Esophagus squamous epithelium (tissue), 5 donors: ENCODE results near the gene GPR75. TPM values are rescaled to one million over a fixed set of nuclear protein-coding genes. Genes with fewer than 3 reads are reported as not detected.

ENCODE experiments used
- DNase-seq: peaks from one replicate; lab custom pipeline; 2025; lab: John Stamatoyannopoulos, UW
- H3K27ac ChIP-seq, 4 donors: fragments of 200-600 bp; sonication (generic); one replicate each; pipeline ENCODE4 v1.5.1; 2016 to 2019; ENCODE audit warnings: mild to moderate bottlenecking in 1 of 4
- H3K27me3 ChIP-seq, 4 donors: fragments of 200-600 bp; sonication (generic); 1 replicate in 3 of 4; 2 replicates in 1 of 4; pipeline versions ENCODE4 v1.5.1 to v1.6.0; 2017 to 2021; ENCODE audit warnings: antibody characterized with exemption in 1 of 4
- H3K36me3 ChIP-seq, 3 donors: fragments of 200-600 bp; sonication (generic); one replicate each; pipeline ENCODE4 v1.5.1; 2016 to 2019
- H3K4me1 ChIP-seq, 3 donors: fragments of 200-600 bp; sonication (generic); one replicate each; pipeline ENCODE4 v1.5.1; 2017 to 2019
- H3K4me3 ChIP-seq, 4 donors: fragments of 200-600 bp; sonication (generic); 1 replicate in 3 of 4; 2 replicates in 1 of 4; pipeline ENCODE4 v1.5.1; 2016 to 2019; ENCODE audit warnings: mild to moderate bottlenecking in 2 of 4, moderate library complexity in 1 of 4
- H3K9me3 ChIP-seq, 3 donors: fragments of 200-600 bp; sonication (generic); one replicate each; pipeline ENCODE4 v1.5.1; 2016 to 2019
- CTCF ChIP-seq, 6 experiments: fragments of 450-650 bp in 4 of 6; fragments of 200-600 bp in 2 of 6; sonication (generic) in 2 of 6; IDR thresholded peaks; one replicate each; pipeline ENCODE4 v1.5.1; 2016 to 2019; ENCODE audit warnings: antibody characterized with exemption in 6 of 6, mild to moderate bottlenecking in 4 of 6, moderate library complexity in 4 of 6
- POLR2A ChIP-seq, 4 donors: fragments of 450-650 bp; IDR thresholded peaks; one replicate each; pipeline ENCODE4 v1.6.1; 2017; ENCODE audit warnings: antibody characterized with exemption in 4 of 4, mild to moderate bottlenecking in 4 of 4, moderate library complexity in 3 of 4
- WGBS, 2 donors: methylation state at CpG; one replicate each; pipeline ENCODE4 v1.1.5; 2018; 5-methylcytosine and 5-hydroxymethylcytosine counted together
- intact Hi-C: fragments of 100-400 bp; cut with DNase I; formaldehyde crosslinking; loops from one replicate; pipeline ENCODE4 v1.15.0; 2022
- total RNA-seq, 4 donors: library from RNA; depleted of rRNA; stranded (reverse); fragments of >200 nt; gene quantifications; one replicate each; pipeline ENCODE4 v1.1.0, GENCODE V29; 2016
- donor health status: DM: yes; HTN: yes; CAD: no.

The GPR75 gene
- total RNA-seq, 4 donors from 2014 or later = 1.1 to 3.8 (median 2.8) TPM

DNA sequence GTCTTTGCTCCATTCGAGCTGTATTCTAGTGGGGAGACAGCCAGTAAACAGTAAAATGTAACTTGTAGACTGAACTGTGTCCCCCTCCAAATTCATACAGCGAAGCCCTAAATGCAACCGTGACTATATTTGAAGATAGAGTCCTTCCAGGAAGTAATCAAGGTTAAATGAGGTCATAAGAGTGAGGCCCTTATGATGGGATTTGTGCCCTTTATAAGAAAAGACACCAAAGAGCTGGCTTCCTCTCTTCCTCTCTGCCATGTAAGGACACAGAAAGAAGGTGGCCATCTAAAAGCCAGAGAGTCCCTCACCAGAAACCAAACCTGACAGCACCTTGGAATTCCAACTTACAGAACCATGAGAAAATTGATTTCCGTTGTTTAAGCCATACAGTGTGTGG lies 31.4 kb downstream of the GPR75 start:
- Histone ChIP-seq H3K36me3 (peaks cover 0 to 8% (median 0%) of the 10 kb centered on the region in 3 donors), H3K4me1 (peaks cover 0 to 28% (median 11%) of the 10 kb centered on the region in 3 donors), H3K27me3 (no peaks in the 10 kb centered on the region), H3K9me3 (no peaks in the 10 kb centered on the region), H3K27ac (peak overlapping the region in 1 of 4 donors; percentile 72), H3K4me3 (no peak overlapping the region)
- DNase-seq = no peak
- no peak for TF ChIP-seq CTCF (IDR thresholded peaks at IDR 0.05)
- TF ChIP-seq POLR2A (IDR thresholded peaks at IDR 0.05) = no peak
- intact Hi-C loops = no loop called here
- WGBS, 2 donors = 86 to 100% methylated on average over 4 of the region's 4 CpGs

- no peaks in the 10 kb centered on the region for H3K27me3 ChIP-seq
Measured at GRCh38 chr2:53827398-53828175, 32.2 kb downstream of the GPR75 start.

DNA sequence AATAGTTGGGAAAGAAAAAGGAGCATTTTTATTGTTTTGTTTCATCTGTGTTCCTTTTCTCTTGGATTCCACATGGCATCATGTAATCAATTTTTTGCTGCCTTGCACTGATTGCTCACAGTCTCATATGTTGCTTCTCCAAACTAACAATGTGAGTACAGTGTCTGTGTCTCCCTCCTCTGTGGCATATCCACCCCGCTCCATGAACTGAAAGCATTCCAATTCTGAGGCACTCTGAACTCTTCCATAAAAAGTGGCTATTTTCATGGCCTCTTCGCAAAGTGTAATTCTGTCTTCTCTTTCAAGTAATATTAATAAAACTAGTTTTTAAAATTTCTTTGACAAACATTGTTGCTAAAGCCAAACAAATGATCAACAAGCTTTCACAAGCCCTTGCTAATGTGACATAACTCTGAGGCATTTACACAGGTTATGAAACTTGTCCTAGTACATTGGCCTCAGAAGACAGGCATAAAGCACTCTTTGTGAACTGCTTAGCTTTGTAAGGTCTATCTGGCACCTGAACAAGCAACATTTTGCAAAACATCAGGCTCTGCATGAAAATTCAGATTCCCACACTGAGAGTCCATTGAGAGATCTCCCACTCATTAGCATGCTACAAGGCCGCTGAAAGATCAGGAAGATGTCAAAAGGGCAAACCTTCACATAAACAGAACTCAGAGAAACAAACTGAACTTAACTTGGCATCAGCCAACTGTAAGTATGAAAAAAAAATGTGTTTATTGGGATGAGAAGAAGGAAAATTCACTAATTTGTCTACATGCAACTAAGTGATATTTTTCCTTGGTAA lies 33.0 kb downstream of the GPR75 start:
- Histone ChIP-seq H3K4me1 (peaks cover 0 to 28% (median 11%) of the 10 kb centered on the region in 3 donors), H3K27ac (peak overlapping the region; percentile 0 to 72 (median 62)), H3K4me3 (no peak overlapping the region), H3K36me3 (peaks cover 0 to 8% (median 0%) of the 10 kb centered on the region in 3 donors), H3K27me3 (no peaks in the 10 kb centered on the region), H3K9me3 (no peaks in the 10 kb centered on the region)
- 34 to 42% methylated on average over 2 to 3 of the region's 3 CpGs for WGBS, 2 donors
- no peak for DNase-seq
- intact Hi-C loops = no loop called here
- TF ChIP-seq POLR2A (IDR thresholded peaks at IDR 0.05) = no peak
- no peak for TF ChIP-seq CTCF (IDR thresholded peaks at IDR 0.05)

More at GRCh38 chr2:53827398-53828175, 32.2 kb downstream of the GPR75 start:
- 81 to 87% methylated on average over 3 of the region's 3 CpGs for WGBS, 2 donors
- peak overlapping the region in 3 of 4 donors; percentile 55 to 72 (median 68) for H3K27ac ChIP-seq
- DNase-seq = no peak
- H3K36me3 ChIP-seq = peaks cover 0 to 8% (median 0%) of the 10 kb centered on the region in 3 donors
- TF ChIP-seq POLR2A (IDR thresholded peaks at IDR 0.05) (no peak), CTCF (IDR thresholded peaks at IDR 0.05) (no peak)
- peaks cover 0 to 28% (median 11%) of the 10 kb centered on the region in 3 donors for H3K4me1 ChIP-seq
- no peaks in the 10 kb centered on the region for H3K9me3 ChIP-seq
- intact Hi-C loops = no loop called here
- no peak overlapping the region for H3K4me3 ChIP-seq

GRCh38 chr2:53826030-53826410 lies 33.7 kb downstream of the GPR75 start:
- 35 to 39% methylated on average over 1 of the region's 1 CpG for whole genome bisulfite sequencing, 2 donors

More at GRCh38 chr2:53826030-53826410, 33.7 kb downstream of the GPR75 start:
- Histone ChIP-seq H3K4me1 (peaks cover 0 to 28% (median 11%) of the 10 kb centered on the region in 3 donors), H3K9me3 (no peaks in the 10 kb centered on the region), H3K27ac (peak overlapping the region in 3 of 4 donors; percentile 2 to 72 (median 55)), H3K36me3 (peaks cover 0 to under 1% (median 0%) of the 10 kb centered on the region in 3 donors), H3K27me3 (no peaks in the 10 kb centered on the region), H3K4me3 (no peak overlapping the region)
- TF ChIP-seq POLR2A (IDR thresholded peaks at IDR 0.05) = no peak
- TF ChIP-seq CTCF (IDR thresholded peaks at IDR 0.05) = no peak
- no peak for DNase-seq
- intact Hi-C loops = no loop called here
